SKM-1 treated with dmso at 0.1 percent for 144 hours (cell line): ENCODE measurements around the gene KLF16.
"Not testable (repeated sequence)": the region's sequence is repeated elsewhere in the genome, so short reads cannot be mapped to it uniquely, and the experiment has no call there.

Experiments used
- DNase-seq: peaks from one replicate; lab custom pipeline; 2025; ENCODE audit not compliant: unreplicated experiment; lab: John Stamatoyannopoulos, UW

Gene KLF16

GRCh38 chr19:1863328-1863637 lies at the start of gene KLF16:
TSS of gene KLF16 (minus strand) at chr19:1863579. CDS start at chr19:1863497, 82 bp downstream.
- DNase-seq: no peak

GRCh38 chr19:1912760-1913505 lies 49.6 kb upstream of the KLF16 start:
- no peak for DNase-seq

DNA sequence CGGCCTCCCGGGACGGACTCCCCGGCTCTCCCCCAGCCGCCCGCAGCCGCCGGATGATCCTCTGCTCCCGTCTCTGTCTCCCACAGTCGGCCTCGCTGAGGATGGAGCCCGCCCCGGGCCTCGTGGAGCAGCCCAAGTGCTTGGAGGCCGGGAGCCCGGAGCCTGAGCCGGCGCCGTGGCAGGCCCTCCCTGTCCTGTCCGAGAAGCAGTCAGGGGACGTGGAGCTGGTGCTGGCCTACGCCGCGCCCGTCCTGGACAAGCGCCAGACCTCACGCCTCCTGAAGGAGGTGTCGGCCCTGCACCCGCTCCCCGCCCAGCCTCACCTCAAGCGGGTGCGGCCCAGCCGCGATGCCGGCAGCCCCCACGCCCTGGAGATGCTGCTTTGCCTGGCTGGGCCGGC lies 48.6 kb upstream of the KLF16 start:
- no peak for DNase-seq

- DNase-seq: no peak
Measured at GRCh38 chr19:1911098-1911497, 47.7 kb upstream of the KLF16 start.

DNA sequence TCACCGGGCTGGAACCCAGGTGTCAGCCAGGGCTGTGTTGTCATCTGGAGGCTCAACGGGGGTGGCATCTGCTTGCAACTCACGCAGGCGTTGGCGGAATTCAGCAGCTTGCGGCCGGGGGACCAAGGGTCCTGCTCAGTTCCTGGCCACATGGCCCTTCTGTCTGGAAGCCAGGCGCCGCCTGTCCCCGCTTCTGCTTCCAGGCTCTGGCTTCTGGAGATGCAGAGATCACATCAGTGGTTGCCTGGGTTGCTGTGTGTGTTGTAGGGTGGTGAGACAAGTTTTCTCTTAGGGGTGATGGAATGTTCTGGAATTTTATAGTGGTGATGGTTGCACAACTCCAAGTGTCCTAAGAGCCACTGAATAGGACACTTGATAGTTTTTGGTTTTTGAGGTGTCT lies 46.8 kb upstream of the KLF16 start:
- DNase-seq: no peak

DNA sequence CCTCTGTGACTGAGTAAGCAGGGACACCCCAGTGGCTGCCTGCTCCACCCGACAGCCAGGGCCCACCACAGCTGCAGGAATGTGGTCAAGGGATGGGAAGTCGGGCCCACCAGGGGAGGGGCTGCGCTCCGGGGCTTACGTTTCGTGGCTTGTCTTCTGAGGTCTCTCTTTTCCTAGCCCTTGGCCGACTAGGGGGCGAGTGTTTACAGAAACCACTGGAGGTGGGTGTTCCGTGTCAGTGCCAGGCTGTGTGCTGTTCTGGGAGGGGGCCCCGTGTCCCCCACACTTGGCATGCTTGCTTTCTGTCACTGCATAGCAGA lies 46.3 kb upstream of the KLF16 start:
- no peak for DNase-seq

- DNase-seq: no peak
Measured at GRCh38 chr19:1908364-1908678, 44.9 kb upstream of the KLF16 start.

GRCh38 chr19:1907563-1908363 lies 44.4 kb upstream of the KLF16 start:
- DNase-seq: no peak

- no peak for DNase-seq
Measured at GRCh38 chr19:1906985-1907562, 43.7 kb upstream of the KLF16 start.

DNA sequence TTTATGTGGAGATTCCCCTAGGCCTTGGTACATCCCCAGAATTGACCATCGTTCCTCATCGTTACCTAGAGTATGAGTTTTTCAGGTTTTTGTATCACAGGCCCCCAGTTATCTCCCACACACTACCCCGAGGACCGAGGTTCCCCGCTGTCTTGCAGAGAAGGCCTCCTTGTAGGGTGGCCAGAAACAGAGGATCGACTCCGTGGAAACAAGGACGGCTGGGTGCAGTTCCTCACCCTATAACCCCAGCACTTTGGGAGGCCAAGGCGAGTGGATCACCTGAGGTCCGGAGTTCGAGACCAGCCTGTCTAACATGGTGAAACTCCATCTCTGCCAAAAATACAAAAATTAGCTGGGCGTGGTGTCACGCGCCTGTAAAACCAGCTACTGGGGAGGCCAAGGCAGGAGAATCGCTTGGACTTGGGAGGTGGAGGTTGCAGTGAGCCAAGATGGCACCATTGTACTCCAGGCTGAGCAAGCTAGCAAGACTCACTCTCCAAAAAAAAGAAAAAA lies 42.5 kb upstream of the KLF16 start:
- no peak for DNase-seq

- peak; percentile 82 for DNase-seq
Measured at GRCh38 chr19:1905110-1905862, 41.9 kb upstream of the KLF16 start, which contains the start of the genes ADAT3 and SCAMP4. TSS of gene ADAT3 (plus strand) at chr19:1905399. CDS start at chr19:1912048, 6,649 bp downstream. TSS of gene SCAMP4 (plus strand) at chr19:1905399. CDS start at chr19:1915020, 9,621 bp downstream.

DNA sequence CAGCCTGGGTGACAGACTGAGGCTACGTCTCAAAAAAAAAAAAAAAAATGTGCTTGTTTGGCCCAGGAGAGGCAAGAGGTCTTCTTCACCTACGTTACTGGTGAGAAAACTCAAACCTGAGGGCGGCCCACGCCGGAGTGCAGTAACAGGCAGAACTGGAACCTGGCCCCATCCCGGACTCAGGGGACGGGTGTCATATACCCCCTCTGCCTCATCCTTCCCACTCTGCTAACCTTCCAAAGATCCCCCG lies 41.4 kb upstream of the KLF16 start:
- no peak for DNase-seq

GRCh38 chr19:1902923-1903322 lies 39.5 kb upstream of the KLF16 start:
- DNase-seq: no peak

DNA sequence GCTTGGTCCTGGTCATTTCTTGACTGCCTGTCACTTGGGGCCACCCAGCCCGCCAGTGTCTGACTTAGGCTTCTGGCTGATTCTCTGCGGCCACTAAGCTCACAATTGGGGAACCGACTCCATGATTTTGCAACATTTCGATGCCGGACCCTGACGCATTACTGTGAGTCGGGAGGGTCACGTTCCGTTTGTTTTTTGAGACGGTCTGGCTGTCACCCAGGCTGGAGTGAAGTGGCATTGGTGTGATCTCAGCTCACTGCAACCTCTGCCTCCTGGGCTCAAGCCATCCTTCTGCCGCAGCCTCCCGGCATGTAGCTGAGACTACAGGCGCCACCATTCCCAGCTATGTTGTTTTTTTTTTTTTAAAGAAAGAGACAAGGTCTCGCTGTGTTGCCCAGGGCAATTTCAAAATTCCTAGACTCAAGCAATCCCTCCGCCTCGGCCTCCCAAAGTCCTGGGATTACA lies 38.6 kb upstream of the KLF16 start:
- peak; percentile 43 for DNase-seq

- no peak for DNase-seq
Measured at GRCh38 chr19:1896508-1896907, 33.1 kb upstream of the KLF16 start.

GRCh38 chr19:1893791-1894190 lies 30.4 kb upstream of the KLF16 start:
- no peak for DNase-seq

GRCh38 chr19:1889907-1890306 lies 26.5 kb upstream of the KLF16 start:
- no peak for DNase-seq

- no peak for DNase-seq
Measured at GRCh38 chr19:1888385-1888784, 25.0 kb upstream of the KLF16 start.

DNA sequence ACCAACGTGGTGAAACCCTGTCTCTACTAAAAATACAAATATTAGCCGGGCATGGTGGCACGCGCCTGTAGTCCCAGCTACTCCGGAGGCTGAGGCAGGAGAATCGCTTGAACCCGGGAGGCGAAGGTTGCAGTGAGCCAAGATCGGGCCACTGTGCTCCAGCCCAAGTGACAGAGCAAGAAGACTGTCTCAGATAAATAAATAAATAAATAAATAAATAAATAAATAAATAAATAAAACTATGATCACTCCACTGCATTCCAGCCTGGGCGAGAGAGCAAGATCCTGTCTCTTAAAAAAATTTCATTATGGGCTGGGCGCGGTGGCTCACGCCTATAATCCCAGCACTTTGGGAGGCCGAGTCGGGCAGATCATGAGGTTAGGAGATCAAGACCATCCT lies 23.0 kb upstream of the KLF16 start:
- DNase-seq: not testable (repeated sequence)

- peak; percentile 82 for DNase-seq
Measured at GRCh38 chr19:1885398-1886119, 22.2 kb upstream of the KLF16 start, which contains the start of gene ABHD17A. TSS of gene ABHD17A (minus strand) at chr19:1885496. CDS start at chr19:1881566, 3,930 bp downstream.
